HepG2 (cell line): ENCODE measurements around the gene LRP1B.

Experiments
- ATF7-NPFF ChIP-seq: sonication (generic); formaldehyde crosslinking; IDR thresholded peaks from 2 replicates; pipeline ENCODE4 v1.8.1; 2023; ENCODE audit warnings: mild to moderate bottlenecking, low read depth, missing genetic modification reagents, moderate library complexity
- FOXA1 ChIP-seq, 2 experiments: fragments of 450-650 bp in 1 of 2; sonication (generic) in 1 of 2; formaldehyde crosslinking in 1 of 2; IDR thresholded peaks; 2 replicates each; pipeline versions ENCODE4 v1.4.0 to v1.6.1; 2016 to 2020; ENCODE audit warnings: missing genetic modification reagents in 1 of 2
- JUND ChIP-seq: sonication (generic); formaldehyde crosslinking; IDR thresholded peaks from 2 replicates; pipeline ENCODE4 v1.8.0; 2022; ENCODE audit warnings: mild to moderate bottlenecking, missing genetic modification reagents
- POLR2A ChIP-seq, 2 experiments: IDR thresholded peaks; 2 replicates each; pipeline ENCODE4 v1.6.1; 2011; ENCODE audit warnings: low read depth in 2 of 2, low read length in 2 of 2, mild to moderate bottlenecking in 1 of 2, moderate library complexity in 1 of 2; ENCODE audit not compliant: insufficient read depth in 1 of 2
- RELA ChIP-seq: sonication (generic); formaldehyde crosslinking; IDR thresholded peaks from 2 replicates; pipeline ENCODE4 v1.4.0; 2020; ENCODE audit warnings: missing genetic modification reagents
- SOX6 ChIP-seq, 2 experiments: fragments of 450-650 bp in 1 of 2; sonication (generic) in 1 of 2; formaldehyde crosslinking in 1 of 2; IDR thresholded peaks; 2 replicates each; pipeline versions ENCODE4 v1.4.0 to v1.6.1; 2017 to 2020; ENCODE audit warnings: antibody characterized with exemption in 1 of 2, mild to moderate bottlenecking in 1 of 2, missing genetic modification reagents in 1 of 2
- SRSF9 ChIP-seq: fragments of 200-400 bp; formaldehyde crosslinking; IDR thresholded peaks from 2 replicates; pipeline ENCODE4 v1.6.1; 2018; ENCODE audit warnings: borderline replicate concordance, mild to moderate bottlenecking, low read depth, low read length; ENCODE audit not compliant: insufficient read depth, poor library complexity, severe bottlenecking
- YY1 ChIP-seq: IDR thresholded peaks from 2 replicates; pipeline ENCODE4 v1.6.1; 2011; ENCODE audit warnings: low read length, low read depth, moderate library complexity, mild to moderate bottlenecking; ENCODE audit not compliant: insufficient read depth, insufficient replicate concordance
- TF ChIP-seq, protein P1 (sequence below): sonication (generic); formaldehyde crosslinking; IDR thresholded peaks from 2 replicates; pipeline ENCODE4 v1.5.0; 2020; ENCODE audit warnings: mild to moderate bottlenecking, missing genetic modification reagents, moderate library complexity

GRCh38 chr2:140585016-140585415 is 1545.8 kb downstream of the LRP1B start:
- TF ChIP-seq, protein P1, sequence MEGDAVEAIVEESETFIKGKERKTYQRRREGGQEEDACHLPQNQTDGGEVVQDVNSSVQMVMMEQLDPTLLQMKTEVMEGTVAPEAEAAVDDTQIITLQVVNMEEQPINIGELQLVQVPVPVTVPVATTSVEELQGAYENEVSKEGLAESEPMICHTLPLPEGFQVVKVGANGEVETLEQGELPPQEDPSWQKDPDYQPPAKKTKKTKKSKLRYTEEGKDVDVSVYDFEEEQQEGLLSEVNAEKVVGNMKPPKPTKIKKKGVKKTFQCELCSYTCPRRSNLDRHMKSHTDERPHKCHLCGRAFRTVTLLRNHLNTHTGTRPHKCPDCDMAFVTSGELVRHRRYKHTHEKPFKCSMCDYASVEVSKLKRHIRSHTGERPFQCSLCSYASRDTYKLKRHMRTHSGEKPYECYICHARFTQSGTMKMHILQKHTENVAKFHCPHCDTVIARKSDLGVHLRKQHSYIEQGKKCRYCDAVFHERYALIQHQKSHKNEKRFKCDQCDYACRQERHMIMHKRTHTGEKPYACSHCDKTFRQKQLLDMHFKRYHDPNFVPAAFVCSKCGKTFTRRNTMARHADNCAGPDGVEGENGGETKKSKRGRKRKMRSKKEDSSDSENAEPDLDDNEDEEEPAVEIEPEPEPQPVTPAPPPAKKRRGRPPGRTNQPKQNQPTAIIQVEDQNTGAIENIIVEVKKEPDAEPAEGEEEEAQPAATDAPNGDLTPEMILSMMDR: no peak
- TF ChIP-seq YY1 (no peak), RELA (CRISPR knock-in tag) (no peak), ATF7-NPFF (CRISPR knock-in tag) (no peak), POLR2A (IDR thresholded peaks at IDR 0.05; ENCODE audit: insufficient read depth in 1 of 2, low read depth in 2 of 2, low read length in 2 of 2) (no peak), SRSF9 (no peak), SOX6 (IDR thresholded peaks at IDR 0.05) (no peak), SOX6 (CRISPR knock-in tag; IDR thresholded peaks at IDR 0.05) (no peak), FOXA1 (IDR thresholded peaks at IDR 0.05) (no peak), FOXA1 (CRISPR knock-in tag; IDR thresholded peaks at IDR 0.05) (no peak), JUND (CRISPR knock-in tag) (no peak)
